ENCODE data around the gene TOGARAM2. TPM values are rescaled to one million over a fixed set of nuclear protein-coding genes. Genes with fewer than 3 reads are reported as not detected.

The TOGARAM2 gene
- total RNA-seq, result 1 to 10 TPM; 2.7 to 3.3 TPM

DNA sequence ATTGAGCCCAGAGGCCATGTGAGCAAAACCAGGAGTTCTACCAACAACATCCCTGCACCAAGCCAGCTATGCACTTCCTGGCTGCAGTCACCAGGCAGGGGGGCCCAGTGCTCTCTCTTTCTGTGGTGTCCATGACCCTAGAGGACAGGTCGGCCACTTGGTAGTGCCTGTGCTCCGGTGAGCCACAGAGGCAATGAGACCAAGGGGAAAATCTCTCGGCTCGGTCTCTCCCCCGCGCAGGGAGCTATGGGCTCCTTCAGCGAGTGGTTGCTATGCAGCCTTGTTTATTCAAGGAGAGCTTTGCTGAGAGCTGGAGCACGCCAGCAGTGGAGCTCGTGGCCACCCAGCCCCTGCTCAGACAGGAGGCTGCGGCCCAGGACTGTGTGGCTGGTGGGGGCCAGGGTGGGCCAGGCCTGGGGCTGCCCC, at the start of gene TOGARAM2:
TOGARAM2 (plus strand) TSS at position 283 of the 426 bp plus-strand sequence. CDS start 13,537 bp downstream, outside the sequence.
- H3K4me3 Mint-ChIP-seq, result no peak within 1 kb of the TSS
- ChIA-PET CTCF (interaction anchor here (0.6 to 1.1 kb wide), 4 partner anchors 14 to 440 kb away, joined by 3 to 5 read pairs (median 4); no protein-coding TSS in a partner anchor), POLR2A (no interaction called here)
- H3K4me1 Mint-ChIP-seq, result no peaks in the 10 kb centered on the region
- H3K36me3 Mint-ChIP-seq (ENCODE audit: low read depth), result no peaks in the 10 kb centered on the region
- ATAC-seq (no peak), DNase-seq (no peak)
- intact Hi-C loops (cut with DNase I, micrococcal nuclease), result no loop called here
- H3K9me3 Mint-ChIP-seq (ENCODE audit: low read depth), result no peaks in the 10 kb centered on the region
- no peak within 1 kb of the TSS for H3K27ac Mint-ChIP-seq
- H3K27me3 Mint-ChIP-seq, result no peaks in the 10 kb centered on the region

- DNase-seq (no peak), ATAC-seq (no peak)
- CTCF ChIA-PET, result interaction anchor here (0.6 kb wide), 1 partner anchor 368 kb away, joined by 3 read pairs; no protein-coding TSS in a partner anchor
- Mint-ChIP-seq H3K4me1 (no peaks in the 10 kb centered on the region), H3K9me3 (ENCODE audit: low read depth) (no peaks in the 10 kb centered on the region), H3K36me3 (ENCODE audit: low read depth) (peaks cover 55% of the 10 kb centered on the region), H3K27ac (no peak overlapping the region), H3K4me3 (no peak overlapping the region), H3K27me3 (no peaks in the 10 kb centered on the region)
- POLR2A ChIA-PET, result no interaction called here
- intact Hi-C loops (cut with DNase I, micrococcal nuclease), result no loop called here
Measured at GRCh38 chr2:28934769-28935168, 46.3 kb upstream of the TOGARAM2 start.

- no peak overlapping the region for H3K27ac Mint-ChIP-seq
- ChIA-PET CTCF (interaction anchor here (1.5 kb wide), 1 partner anchor 9 kb away, joined by 3 read pairs; no protein-coding TSS in a partner anchor), POLR2A (no interaction called here)
- H3K9me3 Mint-ChIP-seq (ENCODE audit: low read depth), result no peaks in the 10 kb centered on the region
- H3K27me3 Mint-ChIP-seq, result no peaks in the 10 kb centered on the region
- no peaks in the 10 kb centered on the region for H3K4me1 Mint-ChIP-seq
- no peak for ATAC-seq
- no peak overlapping the region for H3K4me3 Mint-ChIP-seq
- DNase-seq, result no peak
- intact Hi-C loops (cut with DNase I, micrococcal nuclease), result loop anchor here in 1 of 2 experiments (5.0 kb wide), 1 partner anchor 34 kb away; no protein-coding TSS in a partner anchor
- peaks cover 68% of the 10 kb centered on the region for H3K36me3 Mint-ChIP-seq (ENCODE audit: low read depth)
Measured at GRCh38 chr2:28941008-28941407, 40.1 kb upstream of the TOGARAM2 start.

GRCh38 chr2:28944535-28945248, 36.4 kb upstream of the TOGARAM2 start:
- Mint-ChIP-seq H3K27me3 (no peaks in the 10 kb centered on the region), H3K4me1 (no peaks in the 10 kb centered on the region), H3K4me3 (no peak overlapping the region), H3K9me3 (ENCODE audit: low read depth) (no peaks in the 10 kb centered on the region), H3K36me3 (ENCODE audit: low read depth) (peaks cover 65% of the 10 kb centered on the region), H3K27ac (no peak overlapping the region)
- POLR2A ChIA-PET, result interaction anchor here (0.6 kb wide), 1 partner anchor 71 kb away, joined by 3 read pairs; no protein-coding TSS in a partner anchor
- intact Hi-C loops (cut with DNase I, micrococcal nuclease), result loop anchor here in 1 of 2 experiments (5.0 kb wide), 1 partner anchor 37 kb away; no protein-coding TSS in a partner anchor
- DNase-seq, result no peak
- ATAC-seq, result no peak
- CTCF ChIA-PET, result interaction anchor here (0.6 to 0.7 kb wide), 2 partner anchors 88 to 161 kb away, joined by 3 to 5 read pairs; no protein-coding TSS in a partner anchor

- no peak overlapping the region for H3K4me3 Mint-ChIP-seq
- peaks cover 3% of the 10 kb centered on the region for H3K4me1 Mint-ChIP-seq
- intact Hi-C loops (cut with DNase I, micrococcal nuclease), result no loop called here
- H3K27ac Mint-ChIP-seq, result no peak overlapping the region
- ChIA-PET CTCF (interaction anchor here (0.6 to 0.7 kb wide), 3 partner anchors 18 to 850 kb away, joined by 3 to 4 read pairs (median 4); no protein-coding TSS in a partner anchor), POLR2A (interaction anchor here (0.7 kb wide), 1 partner anchor 15 kb away, joined by 3 read pairs; no protein-coding TSS in a partner anchor)
- ATAC-seq, result no peak
- no peaks in the 10 kb centered on the region for H3K9me3 Mint-ChIP-seq (ENCODE audit: low read depth)
- no peaks in the 10 kb centered on the region for H3K27me3 Mint-ChIP-seq
- DNase-seq, result no peak
- peaks cover 44% of the 10 kb centered on the region for H3K36me3 Mint-ChIP-seq (ENCODE audit: low read depth)
Measured at GRCh38 chr2:28948160-28948559, 32.9 kb upstream of the TOGARAM2 start.

DNA sequence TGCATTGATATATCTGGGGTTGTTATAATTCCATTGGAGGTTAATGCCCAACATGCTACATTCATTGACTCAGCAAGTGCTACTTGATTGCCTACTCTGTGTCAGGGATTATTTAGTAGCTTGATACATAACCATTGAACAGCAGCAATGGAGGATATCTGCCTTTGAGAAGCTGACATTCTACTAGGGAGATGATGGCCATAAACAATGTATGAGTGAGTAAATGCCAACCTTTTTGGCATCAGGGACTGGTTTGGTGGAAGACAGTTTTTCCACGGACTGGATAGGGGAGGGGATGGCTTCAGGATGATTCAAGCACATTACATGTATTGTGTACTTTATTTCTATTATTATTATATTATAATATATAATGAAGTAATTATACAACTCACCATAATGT, 31.9 kb upstream of the TOGARAM2 start:
- Mint-ChIP-seq H3K4me1 (peaks cover 3% of the 10 kb centered on the region), H3K4me3 (no peak overlapping the region), H3K27me3 (no peaks in the 10 kb centered on the region), H3K27ac (no peak overlapping the region), H3K9me3 (ENCODE audit: low read depth) (no peaks in the 10 kb centered on the region), H3K36me3 (ENCODE audit: low read depth) (peaks cover 35% of the 10 kb centered on the region)
- ChIA-PET POLR2A (no interaction called here), CTCF (interaction anchor here (0.9 to 1.2 kb wide), 3 partner anchors 10 to 129 kb away, joined by 3 to 4 read pairs (median 4); no protein-coding TSS in a partner anchor)
- ATAC-seq (no peak), DNase-seq (no peak)
- intact Hi-C loops (cut with DNase I, micrococcal nuclease), result no loop called here

GRCh38 chr2:28949617-28950305, 31.3 kb upstream of the TOGARAM2 start:
- no peak for ATAC-seq
- peaks cover 30% of the 10 kb centered on the region for H3K36me3 Mint-ChIP-seq (ENCODE audit: low read depth)
- H3K27me3 Mint-ChIP-seq, result no peaks in the 10 kb centered on the region
- CTCF ChIA-PET, result interaction anchor here (0.9 to 1.2 kb wide), 3 partner anchors 9 to 129 kb away, joined by 3 to 4 read pairs (median 4); no protein-coding TSS in a partner anchor
- no peaks in the 10 kb centered on the region for H3K9me3 Mint-ChIP-seq (ENCODE audit: low read depth)
- POLR2A ChIA-PET, result no interaction called here
- intact Hi-C loops (cut with DNase I, micrococcal nuclease), result loop anchor here (5.0 to 10.0 kb wide), 2 partner anchors 165 to 382 kb away; partner anchors contain the start of gene CLIP4 (in 1 of the 2)
- DNase-seq, result no peak
- peak overlapping the region; percentile 10 for H3K27ac Mint-ChIP-seq
- peaks cover 3% of the 10 kb centered on the region for H3K4me1 Mint-ChIP-seq
- H3K4me3 Mint-ChIP-seq, result no peak overlapping the region

- Mint-ChIP-seq H3K9me3 (ENCODE audit: low read depth) (no peaks in the 10 kb centered on the region), H3K4me3 (no peak overlapping the region), H3K27me3 (no peaks in the 10 kb centered on the region), H3K36me3 (ENCODE audit: low read depth) (peaks cover 22% of the 10 kb centered on the region), H3K4me1 (peaks cover 3% of the 10 kb centered on the region), H3K27ac (no peak overlapping the region)
- ATAC-seq, result no peak
- intact Hi-C loops (cut with DNase I, micrococcal nuclease), result loop anchor here (5.0 to 10.0 kb wide), 2 partner anchors 164 to 384 kb away; partner anchors contain the start of gene CLIP4 (in 1 of the 2)
- DNase-seq, result no peak
- ChIA-PET CTCF (interaction anchor here (0.6 to 1.1 kb wide), 4 partner anchors 9 to 56 kb away, joined by 3 to 5 read pairs (median 3); no protein-coding TSS in a partner anchor), POLR2A (no interaction called here)
Measured at GRCh38 chr2:28950941-28951630, 30.0 kb upstream of the TOGARAM2 start.

- Mint-ChIP-seq H3K9me3 (ENCODE audit: low read depth) (no peaks in the 10 kb centered on the region), H3K4me3 (no peak overlapping the region), H3K36me3 (ENCODE audit: low read depth) (peaks cover 16% of the 10 kb centered on the region), H3K4me1 (peaks cover 3% of the 10 kb centered on the region), H3K27ac (no peak overlapping the region), H3K27me3 (no peaks in the 10 kb centered on the region)
- CTCF ChIA-PET, result interaction anchor here (0.7 to 1.1 kb wide), 3 partner anchors 8 to 245 kb away, joined by 3 to 5 read pairs (median 3); no protein-coding TSS in a partner anchor
- intact Hi-C loops (cut with DNase I, micrococcal nuclease), result loop anchor here (5.0 to 10.0 kb wide), 2 partner anchors 163 to 385 kb away; partner anchors contain the start of gene CLIP4 (in 1 of the 2)
- ATAC-seq, result peak; percentile 34
- POLR2A ChIA-PET, result interaction anchor here (0.9 kb wide), 1 partner anchor 180 kb away, joined by 3 read pairs; no protein-coding TSS in a partner anchor
- DNase-seq, result no peak
Measured at GRCh38 chr2:28951910-28952835, 28.9 kb upstream of the TOGARAM2 start.

- Mint-ChIP-seq H3K4me1 (peaks cover 3% of the 10 kb centered on the region), H3K27ac (no peak overlapping the region), H3K27me3 (no peaks in the 10 kb centered on the region), H3K4me3 (no peak overlapping the region), H3K36me3 (ENCODE audit: low read depth) (peaks cover 16% of the 10 kb centered on the region), H3K9me3 (ENCODE audit: low read depth) (no peaks in the 10 kb centered on the region)
- peak; percentile 67 for ATAC-seq
- POLR2A ChIA-PET, result interaction anchor here (0.9 kb wide), 1 partner anchor 180 kb away, joined by 3 read pairs; no protein-coding TSS in a partner anchor
- no peak for DNase-seq
- CTCF ChIA-PET, result interaction anchor here (0.7 kb wide), 1 partner anchor 244 kb away, joined by 3 read pairs; no protein-coding TSS in a partner anchor
- intact Hi-C loops (cut with DNase I, micrococcal nuclease), result loop anchor here (5.0 to 10.0 kb wide), 2 partner anchors 162 to 386 kb away; partner anchors contain the start of gene CLIP4 (in 1 of the 2)
Measured at GRCh38 chr2:28952836-28953211, 28.3 kb upstream of the TOGARAM2 start.

Measured in activated CD4-positive, alpha-beta T cell treated with anti-CD3 and anti-CD28 coated beads for 36 hours (primary cell).